H1 (cell line): ENCODE data around the gene MACROH2A1. TPM values are rescaled to one million over a fixed set of nuclear protein-coding genes. Genes with fewer than 3 reads are reported as not detected.

ENCODE experiments used
- CTCF ChIA-PET: fragments of 300-600 bp; sonication (Branson Sonifier 250); formaldehyde crosslinking; loops from one replicate; lab custom pipeline; 2021; ENCODE audit not compliant: partially characterized antibody; lab: Charles Lee
- POLR2A ChIA-PET: fragments of 300-600 bp; sonication (Branson Sonifier 250); formaldehyde crosslinking; loops from one replicate; lab custom pipeline; 2021; ENCODE audit warnings: inconsistent platforms; ENCODE audit not compliant: partially characterized antibody; lab: Charles Lee
- DNase-seq, 2 experiments: peaks; one replicate each; pipeline versions ENCODE4 v3.0.0 to v3.0.0-alpha.2; 2010 to 2022; ENCODE audit warnings: low spot score in 2 of 2, low read depth in 1 of 2, mixed read lengths in 1 of 2
- FAIRE-seq: peaks from 2 replicates; lab custom pipeline; 2011; peaks lifted over from hg19 to GRCh38; lab: Jason Lieb, UNC
- H2AFZ ChIP-seq: 2 replicates; pipeline ENCODE4 v1.8.1; 2012; ENCODE audit warnings: low read length, inconsistent platforms
- H2AK5ac ChIP-seq: 2 replicates; pipeline ENCODE4 v1.6.1; 2013; ENCODE audit warnings: low read depth, low read length
- H2BK120ac ChIP-seq: replicated peaks from 2 replicates; pipeline ENCODE3; 2013; ENCODE audit warnings: low read depth, low read length, inconsistent platforms
- H2BK12ac ChIP-seq: 2 replicates; pipeline ENCODE4 v1.6.1; 2013; ENCODE audit warnings: low read depth, low read length
- H2BK15ac ChIP-seq: 2 replicates; pipeline ENCODE4 v1.6.1; 2013; ENCODE audit warnings: low read length
- H2BK20ac ChIP-seq: 2 replicates; pipeline ENCODE4 v1.6.1; 2013; ENCODE audit warnings: low read length
- H2BK5ac ChIP-seq: 2 replicates; pipeline ENCODE4 v1.6.1; 2013; ENCODE audit warnings: low read depth, low read length
- H3K14ac ChIP-seq: 2 replicates; pipeline ENCODE4 v1.6.1; 2013; ENCODE audit warnings: inconsistent platforms; ENCODE audit not compliant: insufficient read length
- H3K18ac ChIP-seq: 2 replicates; pipeline ENCODE4 v1.6.1; 2013; ENCODE audit warnings: low read length; ENCODE audit errors: extremely low read depth
- H3K23ac ChIP-seq: 2 replicates; pipeline ENCODE4 v1.6.1; 2013; ENCODE audit warnings: inconsistent platforms; ENCODE audit not compliant: insufficient read length
- H3K23me2 ChIP-seq: 2 replicates; pipeline ENCODE4 v1.6.1; 2013; ENCODE audit warnings: low read depth, low read length
- H3K27ac ChIP-seq: 2 replicates; pipeline ENCODE4 v1.6.1; 2011; ENCODE audit warnings: low read depth, low read length, inconsistent platforms
- H3K27me3 ChIP-seq, 4 experiments: replicated peaks in 1 of 4; 1 replicate in 1 of 4; 2 replicates in 3 of 4; pipeline versions ENCODE4 v1.6.1 to v1.8.1; 2011 to 2013; ENCODE audit warnings: low read length in 3 of 4, mild to moderate bottlenecking in 3 of 4, inconsistent platforms in 2 of 4, mixed read lengths in 2 of 4, moderate library complexity in 1 of 4; ENCODE audit not compliant: control insufficient read depth in 3 of 4, insufficient read depth in 3 of 4; ENCODE audit errors: extremely low read depth in 1 of 4
- H3K36me3 ChIP-seq, 4 experiments: 2 replicates each; pipeline versions ENCODE4 v1.6.1 to v1.8.1; 2011 to 2013; ENCODE audit warnings: mild to moderate bottlenecking in 4 of 4, low read length in 3 of 4, moderate library complexity in 2 of 4, control low read depth in 1 of 4, inconsistent platforms in 1 of 4; ENCODE audit not compliant: insufficient read depth in 4 of 4, control insufficient read depth in 2 of 4
- H3K4ac ChIP-seq: replicated peaks from 2 replicates; pipeline ENCODE3; 2013; ENCODE audit warnings: low read length, low read depth, mixed read lengths, inconsistent platforms; ENCODE audit not compliant: insufficient read length
- H3K4me1 ChIP-seq, 4 experiments: replicated peaks in 1 of 4; 1 replicate in 1 of 4; 2 replicates in 3 of 4; pipeline versions ENCODE4 v1.6.1 to v1.8.1; 2011 to 2013; ENCODE audit warnings: low read length in 3 of 4, inconsistent platforms in 2 of 4, mixed read lengths in 1 of 4; ENCODE audit not compliant: insufficient read depth in 4 of 4, control insufficient read depth in 3 of 4
- H3K4me2 ChIP-seq, 2 experiments: 2 replicates each; pipeline versions ENCODE4 v1.6.1 to v1.8.1; 2011 to 2013; ENCODE audit warnings: low read depth in 2 of 2, low read length in 2 of 2, control low read depth in 1 of 2, inconsistent platforms in 1 of 2, mild to moderate bottlenecking in 1 of 2; ENCODE audit not compliant: insufficient read depth in 1 of 2
- H3K4me3 ChIP-seq, 4 experiments: fragments of 200-600, 300-600 bp in 1 of 4; sonication (generic), shearing (Covaris generic), sonication (Bioruptor Twin) in 1 of 4; 2 replicates each; pipeline versions ENCODE4 v1.5.1 to v1.8.1; 2011 to 2016; ENCODE audit warnings: low read length in 4 of 4, low read depth in 3 of 4, control low read depth in 2 of 4, inconsistent platforms in 2 of 4, mild to moderate bottlenecking in 2 of 4, mixed read lengths in 1 of 4, moderate library complexity in 1 of 4; ENCODE audit not compliant: insufficient read depth in 2 of 4; ENCODE audit errors: extremely low read depth in 1 of 4
- H3K56ac ChIP-seq: replicated peaks from 2 replicates; pipeline ENCODE3; 2013; ENCODE audit warnings: low read depth, mild to moderate bottlenecking, mixed read lengths, low read length, inconsistent platforms; ENCODE audit not compliant: insufficient read length
- H3K79me1 ChIP-seq: 2 replicates; pipeline ENCODE4 v1.6.1; 2013; ENCODE audit warnings: low read depth, low read length, control low read depth
- H3K79me2 ChIP-seq, 2 experiments: 2 replicates each; pipeline versions ENCODE4 v1.6.1 to v1.8.1; 2012 to 2013; ENCODE audit warnings: low read length in 2 of 2, mild to moderate bottlenecking in 2 of 2, inconsistent platforms in 1 of 2; ENCODE audit not compliant: insufficient read depth in 2 of 2, control insufficient read depth in 1 of 2
- H3K9ac ChIP-seq, 4 experiments: replicated peaks in 1 of 4; 1 replicate in 1 of 4; 2 replicates in 3 of 4; pipeline versions ENCODE4 v1.6.1 to v1.8.1; 2011 to 2013; ENCODE audit warnings: low read depth in 3 of 4, low read length in 3 of 4, control low read depth in 2 of 4, mild to moderate bottlenecking in 2 of 4, moderate library complexity in 2 of 4, inconsistent platforms in 1 of 4; ENCODE audit errors: extremely low read depth in 1 of 4
- H3K9me3 ChIP-seq, 2 experiments: 2 replicates each; pipeline versions ENCODE4 v1.6.1 to v1.8.1; 2012 to 2013; ENCODE audit warnings: mild to moderate bottlenecking in 2 of 2, moderate library complexity in 2 of 2, control low read depth in 1 of 2, inconsistent platforms in 1 of 2, low read depth in 1 of 2, low read length in 1 of 2, mixed read lengths in 1 of 2; ENCODE audit not compliant: insufficient read depth in 2 of 2
- H4K20me1 ChIP-seq, 2 experiments: replicated peaks in 1 of 2; 2 replicates each; pipeline versions ENCODE3 to v1.8.1; 2011 to 2013; ENCODE audit warnings: inconsistent platforms in 2 of 2, low read length in 2 of 2, mild to moderate bottlenecking in 1 of 2; ENCODE audit not compliant: insufficient read depth in 2 of 2, control insufficient read depth in 1 of 2
- H4K5ac ChIP-seq: 2 replicates; pipeline ENCODE4 v1.6.1; 2013; ENCODE audit warnings: low read length, low read depth, mixed read lengths, inconsistent platforms; ENCODE audit not compliant: insufficient read length
- H4K8ac ChIP-seq: 2 replicates; pipeline ENCODE4 v1.8.0; 2013; ENCODE audit warnings: mild to moderate bottlenecking, moderate library complexity, low read length, inconsistent platforms; ENCODE audit not compliant: insufficient read depth; ENCODE audit errors: extremely low read depth
- H4K91ac ChIP-seq: replicated peaks from 2 replicates; pipeline ENCODE3; 2013; ENCODE audit warnings: low read length, mixed read lengths, inconsistent platforms; ENCODE audit not compliant: insufficient read length
- ASH2L ChIP-seq: fragments of 200-600, 300-600 bp; sonication (generic); IDR thresholded peaks from one replicate; pipeline ENCODE4 v1.7.1; 2017; ENCODE audit warnings: low read length
- BCL11A ChIP-seq, 2 experiments: IDR thresholded peaks; one replicate each; pipeline ENCODE4 v1.6.1; 2011; ENCODE audit warnings: low read depth in 2 of 2, low read length in 2 of 2, mild to moderate bottlenecking in 2 of 2
- RFX5 ChIP-seq: IDR thresholded peaks from 2 replicates; pipeline ENCODE4 v1.6.1; 2011; ENCODE audit warnings: low read depth, low read length, improper control_type of control experiment, borderline replicate concordance
- RNF2 ChIP-seq: fragments of 200-900, 300-1000 bp; sonication (generic); IDR thresholded peaks from 2 replicates; pipeline ENCODE4 v1.7.1; 2016; ENCODE audit warnings: borderline replicate concordance, low read depth, mild to moderate bottlenecking, antibody characterized with exemption, low read length; ENCODE audit not compliant: poor library complexity, severe bottlenecking; ENCODE audit errors: missing control alignments
- SIRT6 ChIP-seq: IDR thresholded peaks from one replicate; pipeline ENCODE4 v1.7.1; 2012; ENCODE audit warnings: low read length, inconsistent platforms
- SP4 ChIP-seq: IDR thresholded peaks from 2 replicates; pipeline ENCODE4 v1.6.1; 2012; ENCODE audit warnings: low read length, inconsistent platforms
- WGBS, 2 experiments: shearing (Covaris generic) in 1 of 2; methylation state at CpG; one replicate each; pipeline versions ENCODE4 v1.1.6 to v1.1.7; 2013 to 2015; ENCODE audit warnings: low lambda C conversion rate in 2 of 2, mixed read lengths in 2 of 2, inconsistent platforms in 1 of 2, low coverage in 1 of 2, missing lambda C conversion rate in 1 of 2; ENCODE audit not compliant: insufficient replicate concordance in 2 of 2, insufficient coverage in 1 of 2, insufficient read length in 1 of 2; ENCODE audit errors: extremely low coverage in 1 of 2, missing lambda C conversion rate in 1 of 2; 5-methylcytosine and 5-hydroxymethylcytosine counted together
- polyA plus RNA-seq, 7 experiments: library from polyadenylated mRNA; depleted of rRNA in 3 of 7; stranded (reverse) in 5 of 7; unstranded in 2 of 7; fragments of >200 nt in 5 of 7; fragments of 200-250 nt in 2 of 7; gene quantifications; 1 replicate in 5 of 7; 2 replicates in 1 of 7; 4 replicates in 1 of 7; pipeline versions ENCODE4 v1.2.1 to v1.2.3, GENCODE V29; 2011 to 2013; ENCODE audit warnings: missing spikeins in 2 of 7, mixed read lengths in 2 of 7
- total RNA-seq: library from RNA; stranded (reverse); fragmentation: NEBNext Ultra II Directional; extraction: Animal tissue kit (Norgen Biotek cat#: 25700); gene quantifications from 2 replicates; pipeline ENCODE4 v1.2.1, GENCODE V29; 2021
- TF ChIP-seq, protein P1 (sequence below): IDR thresholded peaks from 2 replicates; pipeline ENCODE4 v1.6.1; 2012; ENCODE audit warnings: low read length, inconsistent platforms

Gene MACROH2A1
- total and polyA plus RNA-seq, 2 of the 8 experiments (the other 6 are each of a cell fraction or from before 2014, with no cell fraction given): 60.0 to 92.3 TPM

DNA sequence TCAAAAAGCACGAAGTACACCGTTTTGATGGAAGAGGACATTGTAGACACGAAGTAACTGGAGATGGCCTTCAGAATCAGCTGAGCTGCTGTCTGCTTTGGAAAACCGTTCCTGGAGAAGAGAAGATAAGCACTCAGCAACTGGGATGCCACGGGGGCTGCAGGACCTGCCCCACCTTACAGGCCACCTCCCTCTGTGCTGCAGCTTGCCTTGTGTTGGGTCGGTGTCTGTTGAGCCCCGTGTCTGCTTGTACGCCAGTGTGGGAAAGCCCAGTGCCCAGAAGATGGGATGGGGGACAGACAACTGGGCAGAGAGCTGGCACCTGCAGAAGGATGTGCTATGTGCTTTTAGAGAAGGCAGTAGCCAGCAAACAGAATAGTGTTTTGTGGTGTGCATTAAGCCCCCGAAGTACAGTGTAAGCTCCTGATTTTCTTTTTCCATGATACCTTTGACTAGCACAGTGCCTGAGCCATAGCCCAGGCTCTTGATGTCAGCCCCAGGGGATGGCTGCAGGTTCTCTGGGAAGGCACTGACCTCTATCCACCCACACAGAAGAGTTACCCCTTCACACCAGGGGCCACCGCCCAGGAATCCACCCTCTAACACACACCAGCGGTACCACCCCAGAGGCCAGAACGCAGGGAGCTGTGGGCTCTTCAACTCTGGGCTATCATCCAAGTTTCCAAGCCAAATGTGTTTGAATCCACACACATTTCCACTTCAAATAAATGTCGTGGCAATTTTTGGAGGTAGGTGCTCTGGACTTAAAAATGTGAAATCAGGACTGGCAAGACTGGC, 63.8 kb downstream of the MACROH2A1 start:
- Histone ChIP-seq H2BK15ac (no peak overlapping the region), H3K9me3 (no peaks in the 10 kb centered on the region), H2BK20ac (no peak overlapping the region), H3K27me3 (no peaks in the 10 kb centered on the region), H4K8ac (no peak overlapping the region), H4K91ac (no peak overlapping the region), H3K23me2 (no peaks in the 10 kb centered on the region), H3K4me3 (no peak overlapping the region), H3K9ac (no peak overlapping the region), H3K4me2 (no peak overlapping the region), H3K36me3 (peaks cover 0 to 4% (median 2%) of the 10 kb centered on the region in 4 experiments; a peak in 2 of 8 replicates), H2BK5ac (no peak overlapping the region), H3K79me2 (no peaks in the 10 kb centered on the region), H2AK5ac (no peak overlapping the region), H2BK120ac (no peak overlapping the region), H2BK12ac (no peak overlapping the region), H2AFZ (no peak overlapping the region), H3K4ac (no peak overlapping the region), H3K27ac (no peak overlapping the region), H3K14ac (no peak overlapping the region), H3K79me1 (no peaks in the 10 kb centered on the region), H4K5ac (no peak overlapping the region), H3K23ac (no peak overlapping the region), H3K56ac (no peak overlapping the region), H4K20me1 (no peaks in the 10 kb centered on the region), H3K18ac (no peak overlapping the region), H3K4me1 (no peaks in the 10 kb centered on the region)
- DNase-seq (no peak), FAIRE-seq (no peak)
- TF ChIP-seq RNF2: no peak
- TF ChIP-seq ASH2L: no peak
- TF ChIP-seq, protein P1, sequence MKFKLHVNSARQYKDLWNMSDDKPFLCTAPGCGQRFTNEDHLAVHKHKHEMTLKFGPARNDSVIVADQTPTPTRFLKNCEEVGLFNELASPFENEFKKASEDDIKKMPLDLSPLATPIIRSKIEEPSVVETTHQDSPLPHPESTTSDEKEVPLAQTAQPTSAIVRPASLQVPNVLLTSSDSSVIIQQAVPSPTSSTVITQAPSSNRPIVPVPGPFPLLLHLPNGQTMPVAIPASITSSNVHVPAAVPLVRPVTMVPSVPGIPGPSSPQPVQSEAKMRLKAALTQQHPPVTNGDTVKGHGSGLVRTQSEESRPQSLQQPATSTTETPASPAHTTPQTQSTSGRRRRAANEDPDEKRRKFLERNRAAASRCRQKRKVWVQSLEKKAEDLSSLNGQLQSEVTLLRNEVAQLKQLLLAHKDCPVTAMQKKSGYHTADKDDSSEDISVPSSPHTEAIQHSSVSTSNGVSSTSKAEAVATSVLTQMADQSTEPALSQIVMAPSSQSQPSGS: no peak
- TF ChIP-seq SP4: no peak
- TF ChIP-seq RFX5: no peak
- TF ChIP-seq BCL11A (IDR thresholded peaks at IDR 0.05; ENCODE audit: low read depth in 2 of 2, low read length in 2 of 2): no peak
- TF ChIP-seq SIRT6: no peak
- ChIA-PET CTCF (interaction anchor here (1.1 to 2.3 kb wide), 2 partner anchors 7 to 12 kb away, joined by 3 to 10 read pairs; no protein-coding TSS in a partner anchor), POLR2A (interaction anchor here (1.4 kb wide), 1 partner anchor 8 kb away, joined by 4 read pairs; no protein-coding TSS in a partner anchor)
- 91% methylated on average over 13 of the region's 13 CpGs; no CpG with 5 or more reads in 1 of the 2 experiments for WGBS, 2 experiments
